ENCODE data around the gene CCR4.

GRCh38 chr3:32996048-32996754, 44.8 kb downstream of the CCR4 start:
- TF ChIP-seq CTCF (IDR thresholded peaks at IDR 0.05), result no peak
- TF ChIP-seq POLR2A (IDR thresholded peaks at IDR 0.05), result no peak
- TF ChIP-seq POLR2AphosphoS5 (IDR thresholded peaks at IDR 0.05; ENCODE audit: insufficient read depth in 1 of 2, low read depth in 1 of 2), result no peak
